HG03064 (cell line): ENCODE results near the gene SLC66A2.

ENCODE experiments used
- ATAC-seq: cut with Tn5 transposase; IDR thresholded peaks from one replicate; pipeline ENCODE4 v1.9.1; 2021; ENCODE audit warnings: low read depth; ENCODE audit not compliant: unreplicated experiment

SLC66A2 gene

DNA sequence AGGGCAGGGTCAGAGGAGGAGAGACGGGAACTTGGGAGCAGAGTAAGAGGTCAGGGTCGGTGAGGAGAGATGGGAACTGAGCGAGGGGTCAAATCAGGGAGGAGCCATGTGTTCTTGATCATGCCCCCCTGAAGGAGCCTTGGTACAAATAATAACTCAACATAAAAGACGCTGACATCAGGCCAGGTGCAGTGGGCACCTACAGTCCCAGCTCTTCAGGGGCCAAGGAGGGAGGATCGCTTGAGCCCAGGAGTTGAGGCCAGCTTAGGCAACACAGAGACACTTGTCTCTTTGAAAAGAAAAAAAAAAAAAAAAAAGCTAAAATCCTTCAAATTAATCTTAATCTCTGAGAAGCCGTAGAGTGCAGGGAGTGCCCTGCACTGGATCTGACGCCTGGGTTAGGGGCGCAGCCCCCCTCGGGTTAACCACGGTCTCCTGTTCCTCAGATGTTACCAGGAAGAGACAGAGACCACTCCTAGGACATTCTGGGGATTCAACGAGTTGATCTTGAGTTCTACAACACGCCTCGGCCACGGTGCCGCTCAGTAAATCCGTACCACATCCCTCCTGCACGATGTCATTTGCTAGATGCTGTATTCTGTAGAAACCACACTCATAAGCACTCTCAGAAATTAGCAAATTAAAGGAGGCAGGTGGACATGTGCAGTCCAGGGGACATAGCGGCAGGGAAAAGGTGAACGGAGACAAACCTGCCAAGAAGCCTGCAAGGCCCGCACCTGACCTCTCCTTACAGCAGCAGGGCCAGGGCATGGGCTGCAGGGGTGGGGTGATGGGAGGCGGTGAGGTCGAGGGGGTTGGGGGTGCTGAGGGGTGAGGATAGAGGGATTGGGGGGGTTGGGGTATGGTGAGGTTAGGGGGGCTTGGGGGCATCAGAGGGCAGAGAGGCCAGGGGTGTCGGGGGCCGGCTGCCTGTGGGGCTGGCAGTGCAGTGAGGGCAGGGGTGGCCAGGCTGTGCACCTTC lies 29.2 kb downstream of the SLC66A2 start:
- ATAC-seq: no peak

DNA sequence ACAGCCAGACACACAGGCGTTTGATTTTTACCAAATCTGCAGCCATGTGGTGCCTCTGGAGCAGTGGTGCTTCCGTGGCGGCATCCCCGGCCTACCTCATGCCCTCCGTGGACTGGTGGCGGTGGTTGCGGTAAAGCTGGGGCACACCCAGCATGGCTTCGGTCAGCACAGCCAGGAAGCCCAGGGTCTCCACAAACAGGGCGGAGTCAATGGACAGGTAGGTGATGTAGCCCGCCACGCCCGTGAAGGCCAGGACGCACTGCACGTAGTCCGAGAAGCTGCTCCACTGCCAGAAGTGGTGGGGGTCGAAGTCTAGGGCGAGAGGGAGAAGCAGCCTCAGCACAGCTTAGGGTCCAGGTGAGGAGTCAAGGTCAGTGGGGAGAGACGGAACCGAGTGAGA lies 32.4 kb downstream of the SLC66A2 start:
- no peak for ATAC-seq

DNA sequence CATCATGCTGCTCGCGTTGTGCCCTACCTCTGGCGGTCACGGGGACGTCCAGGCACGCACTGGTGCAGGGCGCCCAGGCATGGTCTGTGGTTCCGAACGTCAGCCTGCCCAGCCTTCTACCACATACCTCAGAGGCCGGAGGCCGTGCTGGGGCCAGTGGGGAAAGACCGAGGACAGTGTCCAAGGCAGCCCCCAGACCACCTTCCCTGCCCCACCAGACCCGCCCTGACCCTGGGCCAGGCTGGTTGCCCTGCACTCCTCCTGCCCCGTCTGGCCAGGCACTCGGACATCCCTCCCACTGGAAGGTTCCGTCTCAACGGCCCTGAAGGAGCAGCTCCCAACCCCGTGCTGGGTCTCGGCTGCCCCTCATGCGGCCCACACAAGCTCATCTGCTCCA lies 32.8 kb downstream of the SLC66A2 start:
- no peak for ATAC-seq

DNA sequence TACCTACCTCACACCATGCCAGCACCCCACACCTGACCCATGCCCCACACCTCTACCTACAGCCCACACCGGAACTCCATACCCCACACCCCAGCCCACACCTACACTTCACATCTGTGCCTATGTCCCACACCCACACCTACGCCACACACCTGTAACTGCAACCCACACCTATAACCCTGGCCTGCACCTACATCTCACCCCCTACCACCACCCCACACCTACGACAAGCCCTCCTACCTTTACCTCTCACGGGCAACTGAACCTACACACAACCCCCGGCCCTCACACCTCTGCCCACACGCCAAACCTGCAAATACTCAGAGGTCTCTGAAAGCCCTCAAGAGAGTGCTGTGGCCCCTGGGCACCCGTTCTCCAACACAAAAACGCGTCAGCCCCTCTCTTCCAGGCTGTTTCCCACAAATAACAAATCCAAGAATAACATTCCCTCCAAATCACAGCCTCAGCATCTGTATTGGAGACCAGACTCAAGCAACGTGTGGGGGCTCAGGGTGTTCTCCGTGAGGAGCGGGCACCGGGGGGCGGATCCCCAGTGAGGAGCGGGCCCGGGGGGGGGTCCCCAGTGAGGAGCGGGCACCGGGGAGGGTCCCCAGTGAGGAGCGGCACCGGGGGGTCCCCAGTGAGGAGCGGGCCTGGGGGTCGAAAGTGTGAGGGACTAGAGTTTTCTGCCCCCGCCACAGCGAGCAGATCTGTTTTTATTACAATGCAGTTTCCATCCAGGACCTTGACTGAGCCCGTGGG lies 33.4 kb downstream of the SLC66A2 start:
- ATAC-seq: no peak

DNA sequence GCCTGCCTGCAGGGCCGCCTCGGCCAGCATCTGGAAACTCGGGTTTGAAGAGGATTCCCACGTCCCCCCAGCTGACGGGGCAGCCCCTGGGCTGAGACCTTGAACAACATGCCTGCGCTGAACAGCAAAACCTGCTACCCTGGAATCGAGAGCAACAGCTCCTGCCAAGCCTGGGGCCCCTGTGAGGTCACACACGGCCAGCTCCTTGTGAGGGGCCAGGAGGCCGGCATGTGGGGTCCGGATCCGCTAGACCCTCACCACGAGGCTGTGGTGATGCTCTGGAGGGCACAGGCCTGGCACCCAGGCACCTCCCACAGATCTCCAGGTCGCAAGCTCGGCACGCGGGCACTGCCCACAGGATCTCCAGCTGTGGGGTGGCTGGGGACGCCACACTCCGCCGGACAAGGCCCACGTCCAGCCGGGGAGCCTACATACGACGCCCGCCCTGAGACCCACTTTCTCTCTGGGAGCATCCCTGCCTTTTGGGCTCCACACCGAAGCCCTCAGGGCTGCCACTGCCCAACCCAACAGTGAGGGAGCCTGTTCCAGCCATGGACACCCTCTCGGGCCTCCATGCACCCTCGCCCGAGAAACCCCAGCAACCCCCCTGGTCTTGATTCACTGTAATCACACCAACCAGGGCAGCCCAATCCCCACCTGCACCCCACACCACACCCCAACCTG lies 34.1 kb downstream of the SLC66A2 start:
- no peak for ATAC-seq

DNA sequence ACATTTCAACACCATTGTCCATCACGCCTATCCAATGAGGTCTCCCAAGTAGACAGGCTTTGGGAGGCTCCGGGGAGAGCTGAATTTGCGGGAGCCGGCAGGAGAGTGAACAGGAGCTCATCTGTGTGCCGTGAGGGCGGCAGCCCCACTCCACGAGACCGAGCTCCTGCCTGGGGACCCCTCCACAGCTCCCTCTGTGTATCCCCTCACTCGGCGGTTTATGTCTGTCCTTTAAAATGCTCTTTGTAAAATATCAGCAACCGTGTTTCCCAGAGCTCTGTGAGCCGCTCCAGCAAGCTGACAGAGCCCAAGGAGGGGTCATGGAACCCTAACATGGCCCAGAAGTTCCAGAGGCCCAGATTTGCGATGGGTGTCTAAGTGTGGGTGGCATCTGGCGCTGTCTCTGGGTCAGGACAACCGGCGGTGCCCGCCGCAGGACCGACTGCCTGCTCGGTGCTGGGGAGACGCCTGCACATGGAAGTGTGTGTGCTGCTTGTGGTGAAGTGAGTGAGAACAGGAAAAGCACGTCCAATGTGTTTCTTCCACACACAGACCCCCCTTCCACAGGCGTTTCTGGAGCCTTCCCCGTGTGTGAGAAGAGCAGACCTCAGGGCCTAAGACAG lies 34.8 kb downstream of the SLC66A2 start:
- ATAC-seq: no peak

DNA sequence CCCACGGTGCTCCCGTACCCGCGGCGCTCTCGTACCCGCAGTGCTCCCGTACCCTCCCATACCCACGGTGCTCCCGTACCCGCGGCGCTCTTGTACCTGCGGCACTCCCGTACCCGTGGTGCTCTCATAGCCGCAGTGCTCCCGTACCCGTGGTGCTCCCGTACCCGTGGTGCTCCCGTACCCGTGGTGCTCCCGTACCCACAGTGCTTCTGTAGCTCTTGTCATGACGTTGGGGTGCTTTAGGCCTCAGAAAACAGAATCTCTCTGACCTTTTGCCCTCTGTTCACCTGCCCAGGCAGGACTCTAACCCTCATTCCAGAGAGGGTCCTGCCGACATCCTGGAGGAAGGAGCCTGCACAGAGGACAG lies 35.3 kb downstream of the SLC66A2 start:
- no peak for ATAC-seq

DNA sequence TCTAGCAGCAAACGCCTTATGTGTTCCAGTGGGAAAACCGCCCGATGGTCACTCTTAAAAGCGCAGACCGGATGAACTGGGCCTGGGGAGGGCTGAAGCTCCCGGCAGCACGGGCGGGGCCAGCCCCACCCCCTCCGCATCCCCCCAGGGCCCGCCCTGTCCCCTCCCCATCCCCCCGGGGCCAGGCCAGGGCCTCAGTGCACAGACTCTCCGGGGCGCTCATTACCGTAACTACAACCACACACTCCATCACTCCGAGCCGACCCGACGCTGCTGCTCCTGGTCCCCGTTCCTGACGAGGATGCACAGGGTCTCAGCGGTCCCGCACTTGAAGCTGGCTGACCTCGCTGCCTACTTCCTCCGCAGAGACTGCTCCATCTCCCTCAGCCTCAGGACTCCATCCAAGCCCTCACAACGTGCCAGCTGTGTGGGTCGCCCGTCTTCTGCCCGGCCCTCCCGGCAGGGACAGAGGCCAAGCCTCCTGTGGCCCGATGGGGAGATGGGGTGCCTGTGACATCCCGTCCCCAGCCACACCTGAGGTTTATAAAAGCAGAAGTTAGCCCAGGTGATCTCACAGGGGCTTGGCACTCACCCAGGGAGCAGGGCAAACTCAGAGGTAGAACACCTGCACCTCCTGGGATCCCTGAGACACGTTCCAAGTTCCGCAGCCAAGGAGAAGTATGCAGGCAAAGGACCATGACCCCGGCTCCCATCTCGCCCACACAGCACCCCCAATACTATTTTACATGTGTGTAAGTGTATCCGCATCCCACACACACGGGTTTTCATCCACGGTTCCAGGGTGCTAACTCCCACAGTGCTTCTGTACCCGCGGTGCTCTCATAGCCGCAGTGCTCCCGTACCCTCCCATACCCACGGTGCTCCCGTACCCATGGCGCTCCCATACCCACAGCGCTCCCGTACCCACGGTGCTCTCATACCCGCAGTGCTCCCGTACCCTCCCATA lies 36.0 kb downstream of the SLC66A2 start:
- no peak for ATAC-seq

DNA sequence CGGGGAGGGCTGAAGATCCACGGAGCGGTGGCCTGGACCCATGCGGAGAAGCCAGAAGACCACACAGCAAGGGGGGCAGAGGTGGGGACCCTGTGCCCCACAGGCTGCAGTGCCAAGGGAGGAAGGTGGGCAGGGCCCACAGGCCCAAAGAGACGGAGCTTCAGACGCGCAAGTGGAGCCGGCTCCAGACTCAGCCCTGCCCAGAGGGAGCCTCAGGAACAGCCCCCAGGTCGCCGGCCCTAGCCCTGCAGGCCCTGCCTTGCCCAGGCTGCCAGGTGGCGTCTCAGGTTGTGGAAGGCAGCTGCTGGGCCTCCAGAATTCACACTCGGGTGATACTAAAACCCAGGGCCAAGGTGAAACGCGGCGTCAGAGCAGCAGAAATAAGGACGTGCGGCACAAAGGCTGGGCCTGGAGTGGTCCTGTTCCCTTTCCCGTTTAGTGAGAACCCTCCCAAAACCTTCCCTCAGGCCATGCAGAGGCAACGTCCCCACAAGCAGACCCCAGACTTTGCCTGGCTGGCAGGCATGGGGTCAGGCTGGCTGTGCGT lies 36.8 kb downstream of the SLC66A2 start:
- ATAC-seq: no peak

DNA sequence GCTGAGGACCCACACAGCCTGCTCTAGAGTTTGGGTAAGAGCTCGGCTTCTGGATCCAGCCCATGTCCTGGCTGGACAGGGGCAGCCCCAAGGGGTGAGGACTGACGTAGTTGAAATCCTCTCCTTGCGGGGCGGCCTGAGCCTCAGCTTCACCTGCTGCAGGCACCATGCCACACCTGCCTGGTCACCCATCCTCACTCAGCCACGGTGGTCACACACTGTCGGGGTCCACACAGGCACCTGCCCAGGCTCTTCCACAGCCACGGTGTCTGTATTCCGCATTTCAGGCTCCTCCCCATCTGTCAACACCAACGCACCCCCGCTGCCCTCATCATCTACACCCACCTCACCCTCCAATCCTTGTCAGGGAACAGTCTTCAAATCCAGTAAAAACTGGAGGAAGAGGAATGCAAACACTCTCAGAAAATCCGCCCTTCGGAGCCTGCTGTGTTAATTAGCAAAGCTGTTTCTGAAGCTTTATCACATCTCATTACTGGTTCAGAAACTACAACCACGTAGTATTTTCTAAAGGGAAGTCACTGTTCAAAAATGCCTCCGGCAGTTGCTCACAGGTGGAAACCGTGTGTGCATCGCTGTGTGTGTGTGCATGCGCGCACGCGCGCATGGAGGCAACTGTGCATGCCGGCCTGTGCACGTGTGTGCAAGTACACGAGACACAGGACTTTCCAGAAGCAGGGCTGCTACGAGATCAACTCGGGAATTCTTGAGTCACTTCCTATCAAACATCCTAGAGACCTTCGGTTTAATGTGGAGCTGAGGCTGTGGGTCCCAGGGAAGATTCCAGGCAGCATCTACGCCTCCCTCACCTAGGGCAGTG lies 38.2 kb downstream of the SLC66A2 start:
- ATAC-seq: no peak

DNA sequence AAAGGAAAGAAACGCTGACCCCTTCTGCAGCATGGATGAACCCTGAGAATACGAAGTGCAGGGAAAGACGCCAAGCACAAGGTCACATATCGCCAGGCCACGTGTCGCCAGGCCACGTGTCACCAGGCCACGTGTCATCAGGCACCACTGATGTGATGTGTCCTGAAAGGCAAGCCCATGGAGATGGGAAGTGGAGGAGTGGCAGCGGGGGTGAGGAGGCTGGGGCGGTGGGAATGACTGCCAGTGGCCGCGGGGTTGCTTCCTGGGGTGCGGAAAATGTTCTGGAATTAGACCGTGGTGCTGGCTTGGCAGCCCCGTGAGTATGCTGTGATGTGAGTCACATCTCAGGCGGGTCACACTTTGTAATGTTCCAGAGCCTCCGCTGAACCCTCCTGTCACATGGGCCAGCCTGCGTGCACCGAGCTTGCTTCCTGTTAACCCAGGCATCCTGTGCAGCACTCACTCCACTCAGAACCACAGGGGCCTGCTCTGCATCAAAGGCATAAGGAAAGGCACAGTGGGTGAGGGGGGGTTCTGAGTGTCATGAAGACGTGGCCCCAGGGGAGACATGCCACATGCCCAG lies 39.0 kb downstream of the SLC66A2 start:
- no peak for ATAC-seq

DNA sequence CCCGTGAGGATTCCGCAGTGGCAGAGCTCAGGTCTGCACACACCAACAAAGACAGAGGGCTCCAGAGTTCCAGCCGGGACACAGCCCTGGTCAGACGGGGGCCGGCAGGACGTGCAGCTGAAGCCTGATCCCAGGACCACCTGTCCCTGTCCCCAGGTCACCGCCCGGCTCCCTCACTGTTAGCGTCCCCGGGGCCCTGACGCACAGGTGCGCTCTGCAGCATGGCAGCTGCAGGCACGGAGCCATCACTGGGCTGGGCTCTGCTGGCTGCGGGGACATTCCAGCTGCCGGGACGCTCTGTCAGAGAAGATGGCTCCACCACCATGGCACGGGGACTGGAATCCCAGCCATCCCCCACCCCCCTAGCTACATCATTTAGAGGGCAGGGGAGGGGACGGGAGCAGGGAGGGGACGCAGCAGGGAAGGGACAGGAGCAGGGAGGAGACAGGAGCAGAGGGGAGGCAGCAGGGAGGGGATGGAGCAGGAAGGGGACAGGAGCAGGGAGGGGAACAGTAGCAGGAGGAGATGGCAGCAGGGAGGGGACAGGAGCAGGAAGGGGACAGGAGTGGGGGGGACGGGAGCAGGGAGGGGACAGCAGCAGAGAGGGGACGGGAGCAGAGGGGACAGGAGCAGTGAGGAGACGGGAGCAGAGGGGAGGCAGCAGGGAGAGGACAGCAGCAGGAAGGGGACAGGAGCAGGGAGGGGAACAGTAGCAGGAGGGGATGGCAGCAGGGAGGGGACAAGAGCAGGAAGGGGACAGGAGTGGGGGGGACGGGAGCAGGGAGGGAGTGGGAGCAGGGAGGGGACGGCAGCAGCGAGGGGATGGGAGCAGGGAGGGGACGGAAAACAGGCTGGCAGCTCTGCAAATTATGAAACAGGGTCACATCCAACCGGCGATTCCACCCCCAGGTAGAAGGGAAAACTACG lies 39.8 kb downstream of the SLC66A2 start:
- ATAC-seq: no peak

DNA sequence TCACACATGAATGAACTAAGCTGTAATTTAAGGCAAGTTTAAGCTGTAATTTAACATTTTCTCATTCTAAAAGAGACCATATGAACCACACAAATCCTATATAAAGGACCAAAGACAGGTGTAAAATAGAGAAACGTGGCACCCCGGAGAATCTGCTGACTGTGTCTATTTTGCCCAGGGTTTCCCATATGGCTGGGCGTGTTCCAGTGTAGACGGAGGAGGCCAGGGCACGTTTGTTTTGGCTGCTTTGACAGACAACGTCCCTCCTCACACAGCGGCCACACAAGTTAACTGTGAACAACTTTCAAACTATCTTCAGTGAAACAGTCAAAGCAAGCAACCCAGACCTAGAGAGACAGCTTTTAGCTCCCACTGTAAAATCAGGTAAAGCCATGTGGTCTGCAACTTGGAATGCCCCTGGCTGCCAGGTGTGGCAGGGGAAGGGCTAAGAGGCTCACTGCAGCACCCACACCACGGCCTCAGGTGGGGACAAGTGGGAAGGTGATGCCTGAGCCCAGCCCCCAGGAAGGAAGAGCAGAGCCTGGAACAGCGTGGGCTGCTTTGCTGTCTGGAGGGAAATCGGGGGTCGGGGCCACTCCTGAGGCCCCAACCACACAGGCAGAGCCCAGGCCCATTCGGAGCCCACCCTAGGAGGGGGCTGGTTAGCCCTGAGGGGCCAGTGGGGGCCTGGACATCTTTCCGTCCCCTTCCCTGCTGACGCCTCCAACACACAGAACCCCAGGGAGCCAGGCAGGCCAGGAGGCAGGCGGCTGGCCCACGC lies 40.7 kb downstream of the SLC66A2 start:
- ATAC-seq: no peak

DNA sequence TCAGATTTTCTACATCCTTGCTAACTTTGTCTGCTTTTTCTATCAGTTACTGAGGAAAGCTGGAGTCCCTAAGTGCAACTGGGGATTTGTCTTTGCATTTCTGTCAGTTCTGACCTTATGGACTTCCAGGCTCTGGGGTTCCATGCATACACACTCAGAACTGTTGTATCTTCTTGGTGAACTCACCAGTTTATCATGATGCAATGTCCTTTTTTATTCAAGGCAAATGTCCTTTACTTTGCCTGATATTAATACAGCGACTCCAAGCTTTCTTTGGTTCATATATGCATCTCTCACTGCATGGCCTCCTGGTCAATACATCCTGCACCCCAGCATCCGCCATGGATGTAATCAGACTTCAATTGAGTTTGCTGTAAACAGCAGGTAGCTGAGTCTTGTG lies 44.7 kb downstream of the SLC66A2 start:
- ATAC-seq: no peak

DNA sequence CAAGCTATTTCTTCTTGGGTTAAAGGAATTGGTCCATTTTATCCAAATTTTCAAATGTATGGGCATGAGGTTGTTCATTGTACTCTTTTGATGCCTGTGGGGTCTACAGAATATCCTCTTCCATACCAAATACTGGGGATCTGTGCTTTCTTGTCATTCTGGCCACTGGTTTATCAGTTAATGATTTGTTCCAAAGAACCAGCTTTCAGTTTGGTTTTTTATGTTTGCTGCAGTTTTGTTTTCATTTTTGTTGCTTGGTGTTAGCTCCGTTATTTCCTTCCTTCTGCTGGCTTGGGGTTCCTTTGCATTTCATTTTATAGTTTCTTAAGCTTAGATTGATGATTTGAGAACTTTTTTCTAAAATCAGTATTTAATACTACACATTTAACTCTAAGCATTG lies 45.5 kb downstream of the SLC66A2 start:
- ATAC-seq: no peak

DNA sequence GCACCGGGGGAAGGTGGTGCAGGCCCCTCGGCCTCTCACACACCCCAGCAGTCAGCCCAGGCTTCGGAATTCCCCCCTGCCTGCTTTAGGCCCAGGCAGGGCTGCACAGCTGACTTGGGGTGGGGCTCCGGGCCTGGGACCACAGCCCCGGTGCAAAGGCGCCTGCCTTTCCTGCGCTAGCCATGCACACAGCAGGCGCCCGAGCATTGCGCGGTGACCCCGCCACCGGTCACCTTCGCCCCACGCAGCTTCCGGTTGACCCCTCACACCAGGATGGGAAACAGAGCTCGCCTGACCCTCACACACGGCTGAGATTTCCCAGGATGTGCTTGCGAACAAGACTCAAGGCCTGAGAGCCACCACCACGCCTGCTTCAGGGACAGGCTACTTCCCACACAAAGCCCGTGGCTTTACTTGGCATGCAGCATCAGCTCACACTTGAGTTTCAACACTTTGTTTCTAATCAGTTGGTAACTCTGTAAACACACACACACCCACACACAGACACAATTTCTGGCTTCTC lies 46.0 kb downstream of the SLC66A2 start:
- no peak for ATAC-seq
